Hematopoietic multipotent progenitor cell treated with erythropoietin and hydrocortisone succinate and interleukin-3 and kit ligand, for 15 days (in vitro differentiated cells): ENCODE measurements around the gene SRGAP2B.
"Not testable (repeated sequence)": the region's sequence is repeated elsewhere in the genome, so short reads cannot be mapped to it uniquely, and the experiment has no call there.

ENCODE experiments used
- DNase-seq: peaks from one replicate; pipeline ENCODE4 v3.0.0-alpha.2; 2015; ENCODE audit warnings: low spot score

Gene SRGAP2B

GRCh38 chr1:144995833-144996410 is 99.2 kb downstream of the SRGAP2B start:
- DNase-seq = not testable (repeated sequence)

GRCh38 chr1:144992915-144993314 is 102.2 kb downstream of the SRGAP2B start:
- not testable (repeated sequence) for DNase-seq

- not testable (repeated sequence) for DNase-seq
These were observed 104.5 kb downstream of the SRGAP2B start for GRCh38 chr1:144990611-144991010.

GRCh38 chr1:144987131-144987530 is 108.0 kb downstream of the SRGAP2B start:
- not testable (repeated sequence) for DNase-seq

GRCh38 chr1:144986171-144986860 is 108.8 kb downstream of the SRGAP2B start:
- not testable (repeated sequence) for DNase-seq

- DNase-seq = not testable (repeated sequence)
These were observed 109.5 kb downstream of the SRGAP2B start for GRCh38 chr1:144985550-144986170.

GRCh38 chr1:144982802-144983525 is 112.2 kb downstream of the SRGAP2B start:
- not testable (repeated sequence) for DNase-seq

GRCh38 chr1:144981157-144981556 is 114.0 kb downstream of the SRGAP2B start:
- not testable (repeated sequence) for DNase-seq

GRCh38 chr1:144979960-144980595 is 115.0 kb downstream of the SRGAP2B start:
- not testable (repeated sequence) for DNase-seq

GRCh38 chr1:144977856-144978255 is 117.3 kb downstream of the SRGAP2B start:
- not testable (repeated sequence) for DNase-seq

- DNase-seq = not testable (repeated sequence)
These were observed 123.2 kb downstream of the SRGAP2B start for GRCh38 chr1:144971936-144972335.

GRCh38 chr1:144966488-144966887 is 128.6 kb downstream of the SRGAP2B start:
- DNase-seq = not testable (repeated sequence)

GRCh38 chr1:144964765-144965164 is 130.4 kb downstream of the SRGAP2B start:
- not testable (repeated sequence) for DNase-seq

- DNase-seq = not testable (repeated sequence)
These were observed 130.9 kb downstream of the SRGAP2B start for GRCh38 chr1:144964186-144964585.

- not testable (repeated sequence) for DNase-seq
These were observed 131.6 kb downstream of the SRGAP2B start for GRCh38 chr1:144963571-144963970.

- DNase-seq = not testable (repeated sequence)
These were observed 133.2 kb downstream of the SRGAP2B start for GRCh38 chr1:144961604-144962583.

- DNase-seq = not testable (repeated sequence)
These were observed 134.1 kb downstream of the SRGAP2B start for GRCh38 chr1:144960929-144961488.

GRCh38 chr1:144948390-144948789 is 146.7 kb downstream of the SRGAP2B start:
- not testable (repeated sequence) for DNase-seq

GRCh38 chr1:144947495-144947894 is 147.6 kb downstream of the SRGAP2B start:
- DNase-seq = not testable (repeated sequence)
